Left ventricle myocardium inferior (tissue), 1 donor: ENCODE results near the gene OR4F15. TPM values are rescaled to one million over a fixed set of nuclear protein-coding genes. Genes with fewer than 3 reads are reported as not detected.

Experiments
- DNase-seq: peaks from one replicate; pipeline ENCODE4 v3.0.0-alpha.2; 2020
- H3K27ac ChIP-seq: fragments of 200-600 bp; replicated peaks from 2 replicates; pipeline ENCODE4 v1.8.0; 2021
- H3K27me3 ChIP-seq: fragments of 200-600 bp; 2 replicates; pipeline ENCODE4 v1.8.0; 2021; ENCODE audit warnings: low read depth
- H3K36me3 ChIP-seq: fragments of 200-600 bp; 2 replicates; pipeline ENCODE4 v1.8.0; 2021
- H3K4me1 ChIP-seq: fragments of 200-600 bp; 2 replicates; pipeline ENCODE4 v1.8.0; 2021
- H3K4me3 ChIP-seq: fragments of 200-600 bp; 2 replicates; pipeline ENCODE4 v1.8.0; 2021; ENCODE audit warnings: mild to moderate bottlenecking, moderate library complexity
- H3K9me3 ChIP-seq: fragments of 200-600 bp; replicated peaks from 2 replicates; pipeline ENCODE4 v1.8.0; 2021
- intact Hi-C: fragments of 100-400 bp; cut with micrococcal nuclease; formaldehyde crosslinking; loops from one replicate; pipeline ENCODE4 v1.11.0; 2022
- total RNA-seq: library from RNA; stranded (reverse); fragmentation: NEBNext Ultra II Directional; extraction: Animal tissue kit (Norgen Biotek cat#: 25700); gene quantifications from one replicate; pipeline ENCODE4 v1.2.1, GENCODE V29; 2021
- TF ChIP-seq, protein P1 (sequence below): fragments of 200-600 bp; IDR thresholded peaks from 2 replicates; pipeline ENCODE4 v1.8.0; 2021; ENCODE audit warnings: antibody characterized with exemption, mild to moderate bottlenecking, borderline replicate concordance
- donor health status: DM: no; HTN: yes; CAD: no; lungs with severe emphysema.

OR4F15 gene
- total RNA-seq, 1 donor from 2014 or later, result not detected

DNA sequence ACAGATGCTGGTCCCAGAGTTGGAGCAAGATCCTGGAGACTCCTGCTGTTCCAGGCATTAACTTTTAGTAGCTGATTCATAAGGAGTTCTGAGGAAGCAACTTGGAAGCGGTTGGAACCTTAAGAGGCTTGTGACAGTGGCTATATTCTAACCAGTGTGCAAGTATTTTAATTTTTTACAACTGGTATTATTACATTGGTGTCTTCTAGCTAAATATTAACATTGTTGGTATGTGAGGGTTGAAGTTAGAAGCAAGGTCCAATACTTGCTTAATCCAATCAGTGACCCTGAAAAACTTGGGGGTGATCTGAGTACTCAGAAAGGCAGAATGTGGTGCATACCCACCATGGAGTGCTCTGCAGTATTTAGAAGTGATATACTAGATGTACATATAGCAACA is 1.5 kb upstream of the OR4F15 start:
- Histone ChIP-seq H3K27ac (no peak overlapping the region), H3K4me3 (no peak overlapping the region), H3K9me3 (no peaks in the 10 kb centered on the region), H3K36me3 (no peaks in the 10 kb centered on the region), H3K4me1 (no peaks in the 10 kb centered on the region), H3K27me3 (peaks cover 61% of the 10 kb centered on the region)
- DNase-seq, result no peak
- TF ChIP-seq, protein P1, sequence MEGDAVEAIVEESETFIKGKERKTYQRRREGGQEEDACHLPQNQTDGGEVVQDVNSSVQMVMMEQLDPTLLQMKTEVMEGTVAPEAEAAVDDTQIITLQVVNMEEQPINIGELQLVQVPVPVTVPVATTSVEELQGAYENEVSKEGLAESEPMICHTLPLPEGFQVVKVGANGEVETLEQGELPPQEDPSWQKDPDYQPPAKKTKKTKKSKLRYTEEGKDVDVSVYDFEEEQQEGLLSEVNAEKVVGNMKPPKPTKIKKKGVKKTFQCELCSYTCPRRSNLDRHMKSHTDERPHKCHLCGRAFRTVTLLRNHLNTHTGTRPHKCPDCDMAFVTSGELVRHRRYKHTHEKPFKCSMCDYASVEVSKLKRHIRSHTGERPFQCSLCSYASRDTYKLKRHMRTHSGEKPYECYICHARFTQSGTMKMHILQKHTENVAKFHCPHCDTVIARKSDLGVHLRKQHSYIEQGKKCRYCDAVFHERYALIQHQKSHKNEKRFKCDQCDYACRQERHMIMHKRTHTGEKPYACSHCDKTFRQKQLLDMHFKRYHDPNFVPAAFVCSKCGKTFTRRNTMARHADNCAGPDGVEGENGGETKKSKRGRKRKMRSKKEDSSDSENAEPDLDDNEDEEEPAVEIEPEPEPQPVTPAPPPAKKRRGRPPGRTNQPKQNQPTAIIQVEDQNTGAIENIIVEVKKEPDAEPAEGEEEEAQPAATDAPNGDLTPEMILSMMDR, result no peak
- intact Hi-C loops, result no loop called here

DNA sequence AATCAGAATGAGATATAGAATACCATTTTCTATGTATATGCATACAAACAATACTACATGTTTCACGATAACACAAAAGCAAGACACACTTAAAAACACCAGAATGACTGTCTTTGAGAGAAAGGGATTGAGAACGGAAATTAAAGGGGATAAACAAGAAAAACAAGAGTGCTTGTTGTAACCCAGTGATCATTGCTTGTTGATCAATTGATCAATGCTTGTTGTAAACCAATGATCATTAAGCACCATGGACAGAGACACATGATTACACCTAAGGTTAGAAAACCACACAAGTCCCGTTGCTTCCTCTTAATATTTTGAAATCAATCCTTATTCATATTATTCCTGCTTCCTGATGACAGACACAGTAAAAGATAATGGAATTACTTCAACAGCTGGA is 1.1 kb upstream of the OR4F15 start:
- Histone ChIP-seq H3K9me3 (no peaks in the 10 kb centered on the region), H3K4me3 (no peak overlapping the region), H3K4me1 (no peaks in the 10 kb centered on the region), H3K27me3 (peaks cover 57% of the 10 kb centered on the region), H3K27ac (no peak overlapping the region), H3K36me3 (no peaks in the 10 kb centered on the region)
- TF ChIP-seq, protein P1, result no peak
- no peak for DNase-seq
- intact Hi-C loops, result no loop called here

DNA sequence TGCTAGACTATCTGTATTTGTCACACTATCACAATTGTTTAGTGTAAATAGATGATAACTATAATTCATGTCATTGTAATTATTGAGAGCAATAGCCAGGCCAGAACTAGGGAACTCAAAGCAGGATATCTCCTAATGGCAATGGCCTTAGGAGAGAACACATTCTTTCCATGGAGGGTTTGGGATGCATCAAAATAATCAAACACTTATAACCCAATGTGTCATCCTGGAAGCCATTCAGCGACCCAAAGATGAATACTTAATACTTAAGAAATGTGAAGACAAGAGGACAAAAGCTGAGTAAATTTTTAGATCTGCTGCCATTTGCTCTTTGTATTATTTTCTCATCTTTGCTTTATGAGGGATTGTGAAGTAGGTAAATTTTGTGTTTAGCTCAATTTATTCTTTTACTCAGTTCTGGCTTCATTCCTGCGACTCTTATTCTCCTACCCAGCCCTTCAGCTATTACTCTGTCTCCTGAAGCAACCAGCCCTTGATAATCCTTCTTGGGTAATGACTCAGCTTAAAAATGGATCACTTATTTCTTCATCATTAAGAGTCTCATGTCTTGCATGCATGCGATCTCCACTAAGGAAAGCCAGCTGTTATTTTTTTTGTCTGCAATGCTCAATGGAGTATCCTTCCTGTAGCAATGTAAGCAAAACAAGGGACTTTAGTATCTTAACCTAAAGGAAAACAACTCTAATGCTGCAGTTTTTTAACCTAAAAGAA is 2.0 kb downstream of the OR4F15 start:
- H3K4me3 ChIP-seq, result no peak overlapping the region
- no peaks in the 10 kb centered on the region for H3K36me3 ChIP-seq
- H3K4me1 ChIP-seq, result no peaks in the 10 kb centered on the region
- H3K27ac ChIP-seq, result no peak overlapping the region
- H3K27me3 ChIP-seq, result peaks cover 62% of the 10 kb centered on the region
- intact Hi-C loops, result no loop called here
- H3K9me3 ChIP-seq, result no peaks in the 10 kb centered on the region
- TF ChIP-seq, protein P1, result no peak
- no peak for DNase-seq

DNA sequence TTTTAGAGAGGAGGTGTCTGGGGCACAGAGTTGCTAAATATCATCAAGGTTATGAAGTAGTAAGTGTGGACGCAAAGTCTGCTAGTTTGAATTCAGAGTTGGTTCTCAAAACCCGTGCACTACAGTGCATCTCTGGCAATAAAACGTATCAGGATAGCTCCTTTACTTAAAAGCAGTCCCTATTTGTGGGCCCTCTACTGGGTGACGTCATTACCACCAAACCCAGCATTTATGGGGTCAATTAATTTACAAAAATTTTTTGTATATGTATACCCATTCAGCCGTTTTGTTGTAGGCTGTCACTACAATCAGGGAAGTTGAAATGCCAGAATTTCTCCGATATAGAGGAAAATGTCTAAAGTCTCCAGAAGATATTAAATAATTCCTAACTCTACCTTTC is 8.8 kb downstream of the OR4F15 start:
- Histone ChIP-seq H3K9me3 (peaks cover 5% of the 10 kb centered on the region), H3K27ac (no peak overlapping the region), H3K36me3 (no peaks in the 10 kb centered on the region), H3K27me3 (peaks cover 51% of the 10 kb centered on the region), H3K4me1 (no peaks in the 10 kb centered on the region), H3K4me3 (no peak overlapping the region)
- TF ChIP-seq, protein P1, result no peak
- intact Hi-C loops, result no loop called here
- no peak for DNase-seq

DNA sequence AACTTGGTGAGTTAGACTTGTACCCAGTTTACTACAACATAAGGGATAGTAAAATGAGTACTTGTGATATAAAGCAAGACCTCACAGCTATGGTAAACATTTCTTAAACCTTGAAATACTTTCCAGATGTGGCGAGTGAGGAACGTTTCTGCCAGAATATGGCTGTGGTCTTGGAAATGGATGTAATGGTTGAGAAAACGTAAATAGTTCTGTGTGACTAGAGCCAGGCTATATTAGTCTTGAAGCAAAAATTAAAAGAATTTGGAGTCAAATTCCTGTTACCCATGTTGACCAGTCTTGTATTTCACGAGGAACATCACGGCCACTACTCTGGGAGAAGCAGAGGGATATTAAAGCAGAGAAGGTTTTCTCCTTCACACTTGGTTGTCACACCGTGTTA is 15.3 kb downstream of the OR4F15 start:
- Histone ChIP-seq H3K4me3 (no peak overlapping the region), H3K9me3 (peaks cover 8% of the 10 kb centered on the region), H3K4me1 (no peaks in the 10 kb centered on the region), H3K36me3 (no peaks in the 10 kb centered on the region), H3K27me3 (peaks cover 41% of the 10 kb centered on the region), H3K27ac (no peak overlapping the region)
- DNase-seq, result no peak
- TF ChIP-seq, protein P1, result no peak
- intact Hi-C loops, result no loop called here
